ENCODE measurements around the gene ATP6V1C2.

ATP6V1C2 gene

DNA sequence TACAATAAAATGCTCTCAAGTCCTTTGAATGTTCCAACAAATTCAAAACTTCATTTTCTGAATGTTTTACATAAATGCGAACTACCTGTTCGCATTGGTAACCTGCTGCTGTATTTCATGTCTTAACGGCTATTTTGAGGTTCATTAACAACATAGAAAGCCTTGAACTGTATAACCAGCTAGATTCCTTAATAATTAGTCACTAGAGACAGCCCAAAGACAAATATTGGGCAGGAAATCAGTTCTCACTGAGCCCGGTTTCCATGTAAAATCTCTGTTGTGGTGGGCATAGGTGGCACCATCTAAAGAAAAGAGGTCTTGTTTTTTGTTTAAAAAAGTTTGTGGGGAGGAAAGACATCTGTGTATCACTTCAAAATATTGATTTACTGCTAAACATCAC lies 62.0 kb downstream of the ATP6V1C2 start:
- ChIA-PET POLR2A (no interaction called here), CTCF (interaction anchor here (2.4 to 3.0 kb wide), 2 partner anchors 8 to 49 kb away, joined by 9 to 10 read pairs; no protein-coding TSS in a partner anchor)
- DNase-seq (ENCODE audit: extremely low spot score), result no peak
- TF ChIP-seq, protein P1, sequence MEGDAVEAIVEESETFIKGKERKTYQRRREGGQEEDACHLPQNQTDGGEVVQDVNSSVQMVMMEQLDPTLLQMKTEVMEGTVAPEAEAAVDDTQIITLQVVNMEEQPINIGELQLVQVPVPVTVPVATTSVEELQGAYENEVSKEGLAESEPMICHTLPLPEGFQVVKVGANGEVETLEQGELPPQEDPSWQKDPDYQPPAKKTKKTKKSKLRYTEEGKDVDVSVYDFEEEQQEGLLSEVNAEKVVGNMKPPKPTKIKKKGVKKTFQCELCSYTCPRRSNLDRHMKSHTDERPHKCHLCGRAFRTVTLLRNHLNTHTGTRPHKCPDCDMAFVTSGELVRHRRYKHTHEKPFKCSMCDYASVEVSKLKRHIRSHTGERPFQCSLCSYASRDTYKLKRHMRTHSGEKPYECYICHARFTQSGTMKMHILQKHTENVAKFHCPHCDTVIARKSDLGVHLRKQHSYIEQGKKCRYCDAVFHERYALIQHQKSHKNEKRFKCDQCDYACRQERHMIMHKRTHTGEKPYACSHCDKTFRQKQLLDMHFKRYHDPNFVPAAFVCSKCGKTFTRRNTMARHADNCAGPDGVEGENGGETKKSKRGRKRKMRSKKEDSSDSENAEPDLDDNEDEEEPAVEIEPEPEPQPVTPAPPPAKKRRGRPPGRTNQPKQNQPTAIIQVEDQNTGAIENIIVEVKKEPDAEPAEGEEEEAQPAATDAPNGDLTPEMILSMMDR (IDR thresholded peaks at IDR 0.05; ENCODE audit: control extremely low read depth, extremely low read depth, low read depth, missing control alignments), result no peak

DNA sequence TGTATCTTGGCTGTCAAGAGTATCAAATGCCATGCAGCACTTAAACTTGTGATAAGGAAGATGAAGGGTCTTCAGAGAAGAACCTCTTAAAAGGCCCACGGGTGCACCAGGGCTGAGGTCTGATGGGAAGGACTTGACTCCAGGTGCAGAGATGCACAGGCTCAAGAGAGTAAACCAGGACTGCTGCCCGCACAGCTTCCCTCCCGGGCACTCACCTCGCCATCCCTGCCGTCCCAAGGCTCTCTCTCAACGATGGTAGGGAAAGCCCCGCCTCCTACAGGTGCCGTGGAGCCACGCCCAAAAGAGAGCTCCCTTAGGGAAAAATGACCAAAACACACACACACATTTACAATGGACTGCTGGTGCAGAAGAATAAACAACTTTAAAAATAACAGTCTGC lies 63.3 kb downstream of the ATP6V1C2 start:
- TF ChIP-seq, protein P1 (IDR thresholded peaks at IDR 0.05; ENCODE audit: control extremely low read depth, extremely low read depth, low read depth, missing control alignments), result no peak
- CTCF ChIA-PET, result interaction anchor here (1.1 to 3.0 kb wide), 2 partner anchors 11 to 48 kb away, joined by 3 to 10 read pairs; no protein-coding TSS in a partner anchor
- POLR2A ChIA-PET, result interaction anchor here (0.6 kb wide), 1 partner anchor 14 kb away, joined by 3 read pairs; no protein-coding TSS in a partner anchor
- no peak for DNase-seq (ENCODE audit: extremely low spot score)

DNA sequence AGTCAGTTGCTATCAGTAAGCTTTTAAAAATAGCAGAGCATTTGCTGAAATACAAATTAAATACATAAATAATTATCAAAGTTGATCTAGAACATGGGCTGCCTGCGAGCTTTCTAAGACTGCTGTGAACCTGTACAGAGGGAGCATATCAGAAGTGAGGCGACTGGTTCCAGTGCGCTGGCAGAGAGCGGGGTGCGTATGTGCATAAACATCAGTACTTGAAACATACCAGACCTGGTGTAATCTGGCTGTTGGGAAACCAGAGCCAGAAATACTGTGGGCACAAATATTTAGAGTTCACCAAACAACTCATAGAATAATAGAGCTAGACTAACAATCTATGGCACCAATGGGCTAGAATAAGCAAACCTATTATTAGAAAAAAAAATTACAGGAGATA lies 63.8 kb downstream of the ATP6V1C2 start:
- no peak for DNase-seq (ENCODE audit: extremely low spot score)
- POLR2A ChIA-PET, result no interaction called here
- TF ChIP-seq, protein P1 (IDR thresholded peaks at IDR 0.05; ENCODE audit: control extremely low read depth, extremely low read depth, low read depth, missing control alignments), result no peak
- CTCF ChIA-PET, result interaction anchor here (1.1 to 3.0 kb wide), 2 partner anchors 11 to 47 kb away, joined by 3 to 10 read pairs; no protein-coding TSS in a partner anchor

DNA sequence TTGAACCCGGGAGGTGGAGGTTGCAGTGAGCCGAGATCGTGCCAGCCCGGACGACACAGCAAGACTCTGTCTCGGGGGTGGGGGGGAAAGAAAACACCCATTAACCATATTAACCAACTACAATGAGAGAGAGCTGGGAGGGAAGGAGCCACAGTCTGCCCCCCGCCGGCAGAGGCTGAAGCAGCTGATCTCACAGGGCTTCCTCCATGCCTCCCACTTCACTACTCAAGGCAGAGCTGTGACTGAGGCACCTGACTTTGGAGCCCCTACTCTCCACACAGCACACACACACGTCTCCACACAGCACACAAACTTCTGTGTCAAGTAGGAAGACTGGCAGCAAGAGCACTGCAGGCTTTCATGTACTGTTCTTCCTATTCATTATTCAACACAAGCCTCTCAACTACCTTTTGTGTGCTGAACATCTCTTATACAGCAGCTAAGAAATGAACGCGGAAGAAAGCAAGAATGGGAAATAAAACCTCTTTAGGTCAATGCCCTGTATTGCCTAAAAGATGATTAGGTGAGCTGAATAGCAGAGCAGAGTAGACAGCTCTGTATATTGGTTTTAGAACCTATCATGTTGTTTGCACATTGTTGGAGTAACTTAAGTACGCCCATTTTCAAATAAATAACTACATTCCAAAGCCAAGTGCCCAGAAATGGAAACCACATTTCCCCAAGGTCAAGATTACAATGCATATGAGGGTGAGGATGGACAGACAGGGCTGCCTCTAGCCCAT lies 65.0 kb downstream of the ATP6V1C2 start:
- ChIA-PET POLR2A (no interaction called here), CTCF (interaction anchor here (0.8 to 1.2 kb wide), 3 partner anchors 11 to 156 kb away, joined by 3 read pairs; no protein-coding TSS in a partner anchor)
- DNase-seq (ENCODE audit: extremely low spot score), result no peak
- TF ChIP-seq, protein P1 (IDR thresholded peaks at IDR 0.05; ENCODE audit: control extremely low read depth, extremely low read depth, low read depth, missing control alignments), result no peak

DNA sequence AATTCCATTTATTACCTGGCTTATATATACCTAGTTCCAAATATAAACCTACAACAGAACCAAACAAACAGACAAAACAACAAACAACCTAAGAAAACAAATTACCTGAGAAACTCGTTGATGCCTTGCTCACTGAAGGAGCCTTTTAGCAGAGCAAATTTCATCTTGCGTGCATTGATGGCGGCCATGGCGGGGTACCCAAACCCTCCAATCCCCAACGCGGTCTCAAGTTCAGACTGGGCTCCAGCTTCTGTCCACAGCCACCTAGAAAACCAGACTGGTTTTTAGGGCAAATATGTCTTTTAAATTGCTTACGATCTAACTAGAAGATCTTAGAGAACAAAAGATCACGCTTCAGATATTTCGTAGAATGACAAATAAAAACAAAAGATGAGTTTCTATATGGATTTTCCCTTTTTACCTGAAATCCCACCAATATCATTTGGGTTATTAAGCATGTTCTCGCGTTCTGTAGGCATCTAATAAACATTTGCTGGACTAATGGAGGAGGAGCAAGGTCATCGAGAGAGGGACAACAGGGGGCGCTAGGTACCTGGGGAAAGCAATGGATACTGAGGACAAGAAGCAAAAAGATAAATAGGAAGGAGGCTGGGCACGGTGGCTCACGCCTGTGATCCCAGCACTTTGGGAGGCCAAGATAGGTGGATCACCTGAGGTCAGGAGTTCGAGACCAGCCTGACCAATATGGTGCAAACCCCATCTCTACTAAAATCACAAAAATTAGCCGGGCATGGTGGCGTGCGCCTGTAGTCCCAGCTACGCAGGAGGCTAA lies 65.9 kb downstream of the ATP6V1C2 start:
- TF ChIP-seq, protein P1 (IDR thresholded peaks at IDR 0.05; ENCODE audit: control extremely low read depth, extremely low read depth, low read depth, missing control alignments), result peak; percentile 41
- ChIA-PET CTCF (interaction anchor here (0.8 to 1.2 kb wide), 3 partner anchors 10 to 157 kb away, joined by 3 read pairs; no protein-coding TSS in a partner anchor), POLR2A (no interaction called here)
- peak; percentile 30 for DNase-seq (ENCODE audit: extremely low spot score)

DNA sequence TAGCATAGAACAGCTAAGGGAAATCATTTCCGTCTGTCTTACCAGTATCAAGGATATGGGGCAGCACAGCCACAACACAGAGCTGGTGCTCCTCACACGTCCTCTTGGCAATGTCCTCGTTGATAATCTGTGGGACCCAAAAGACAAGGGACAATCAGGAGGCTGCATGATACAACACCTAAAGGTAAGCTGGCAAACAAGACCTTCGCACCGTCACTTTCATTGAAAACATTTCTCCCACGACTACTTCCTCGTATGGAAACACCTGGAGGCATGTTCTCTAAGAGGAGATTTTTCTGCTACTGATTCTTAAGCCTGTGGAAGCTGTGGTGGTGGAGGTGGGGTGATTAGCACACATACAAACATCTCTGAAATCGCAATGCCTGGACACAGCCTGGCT lies 67.4 kb downstream of the ATP6V1C2 start:
- CTCF ChIA-PET, result interaction anchor here (0.9 kb wide), 1 partner anchor 42 kb away, joined by 3 read pairs; no protein-coding TSS in a partner anchor
- no peak for DNase-seq (ENCODE audit: extremely low spot score)
- TF ChIP-seq, protein P1 (IDR thresholded peaks at IDR 0.05; ENCODE audit: control extremely low read depth, extremely low read depth, low read depth, missing control alignments), result no peak
- POLR2A ChIA-PET, result interaction anchor here (0.6 kb wide), 1 partner anchor 282 kb away, joined by 5 read pairs; no protein-coding TSS in a partner anchor
